IPS-18a (cell line): ENCODE results near the gene DNM3.
"Not testable (repeated sequence)": the region's sequence is repeated elsewhere in the genome, so short reads cannot be mapped to it uniquely, and the experiment has no call there.

ENCODE experiments used
- H3K27ac ChIP-seq: one replicate; pipeline ENCODE4 v1.5.1; 2013; ENCODE audit warnings: low read length
- H3K27me3 ChIP-seq: one replicate; pipeline ENCODE4 v1.6.1; 2013; ENCODE audit warnings: mild to moderate bottlenecking, low read length; ENCODE audit not compliant: control insufficient read depth, insufficient read depth
- H3K36me3 ChIP-seq: one replicate; pipeline ENCODE4 v1.6.1; 2013; ENCODE audit warnings: low read depth, low read length; ENCODE audit not compliant: control insufficient read depth
- H3K4me1 ChIP-seq: one replicate; pipeline ENCODE4 v1.6.1; 2013; ENCODE audit warnings: low read depth, low read length; ENCODE audit not compliant: control insufficient read depth
- H3K4me3 ChIP-seq: one replicate; pipeline ENCODE4 v1.5.1; 2013; ENCODE audit warnings: low read length
- H3K9ac ChIP-seq: one replicate; pipeline ENCODE4 v1.6.1; 2013; ENCODE audit warnings: mild to moderate bottlenecking, low read length, moderate library complexity
- H3K9me3 ChIP-seq: one replicate; pipeline ENCODE4 v1.6.1; 2013; ENCODE audit warnings: low read depth, low read length; ENCODE audit not compliant: control insufficient read depth

DNM3 gene

DNA sequence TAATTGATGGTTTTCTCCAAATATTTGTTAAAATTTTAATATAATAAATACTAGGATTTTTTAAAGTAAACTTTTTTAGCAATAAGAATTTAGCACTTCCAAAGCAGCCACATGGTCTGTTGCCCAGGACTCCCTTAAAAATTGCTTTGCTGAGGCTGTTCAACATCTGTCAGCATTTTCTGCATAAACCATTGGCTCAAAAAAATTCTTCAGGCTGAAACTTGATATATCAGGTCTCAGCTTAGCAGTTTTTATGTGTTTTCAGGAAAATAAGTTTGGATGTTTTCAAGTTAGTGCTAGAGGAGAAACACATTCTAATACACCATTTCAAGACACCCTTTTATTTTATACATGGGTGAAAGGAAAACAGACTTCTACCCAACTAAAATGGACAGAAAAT, 510.0 kb downstream of the DNM3 start:
- peaks cover 10% of the 10 kb centered on the region for H3K9me3 ChIP-seq
- H3K27ac ChIP-seq = no peak overlapping the region
- no peak overlapping the region for H3K9ac ChIP-seq
- H3K27me3 ChIP-seq = no peaks in the 10 kb centered on the region
- H3K4me1 ChIP-seq = peaks cover 8% of the 10 kb centered on the region
- no peaks in the 10 kb centered on the region for H3K36me3 ChIP-seq
- H3K4me3 ChIP-seq = no peak overlapping the region

DNA sequence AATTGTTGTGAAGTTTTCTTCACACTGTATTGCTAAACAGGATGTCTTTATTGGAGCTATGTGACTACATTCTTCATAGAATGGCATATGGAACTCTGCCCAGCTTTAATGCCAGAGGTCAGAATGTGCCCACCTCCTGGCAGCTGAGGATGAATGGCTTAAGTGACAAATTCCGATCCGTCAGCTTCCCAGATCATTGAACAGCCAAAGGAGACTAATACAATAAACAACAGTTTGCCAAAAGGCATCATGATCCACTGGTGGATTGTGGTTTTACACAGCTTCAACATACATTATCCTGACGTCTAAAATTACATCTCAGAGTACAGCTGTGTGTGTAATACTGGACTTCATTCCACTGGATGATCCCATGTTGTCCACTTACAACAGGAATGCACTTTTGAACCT, 510.5 kb downstream of the DNM3 start:
- Histone ChIP-seq H3K4me3 (no peak overlapping the region), H3K9ac (no peak overlapping the region), H3K36me3 (no peaks in the 10 kb centered on the region), H3K9me3 (peaks cover 10% of the 10 kb centered on the region), H3K4me1 (peaks cover 8% of the 10 kb centered on the region), H3K27me3 (no peaks in the 10 kb centered on the region), H3K27ac (no peak overlapping the region)

DNA sequence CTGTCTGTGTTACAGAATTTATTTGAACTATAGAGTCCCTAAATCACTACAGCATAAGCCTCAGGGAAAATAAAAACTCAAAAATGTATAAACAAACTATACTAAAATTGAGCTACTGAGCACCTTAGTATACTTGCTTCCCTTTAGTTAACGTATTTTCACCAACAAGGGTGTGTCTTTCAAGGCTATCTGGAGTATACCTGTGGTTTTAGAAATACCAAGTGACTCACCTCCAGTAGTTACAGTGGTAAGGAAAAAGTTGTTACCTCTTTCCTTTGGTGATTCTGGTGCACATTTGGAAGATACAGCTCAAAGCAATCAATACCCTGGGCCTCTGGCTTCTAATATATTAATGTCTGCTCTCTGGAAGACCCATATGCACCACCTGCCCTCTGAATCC, 511.1 kb downstream of the DNM3 start:
- Histone ChIP-seq H3K27me3 (no peaks in the 10 kb centered on the region), H3K9me3 (peaks cover 3% of the 10 kb centered on the region), H3K4me1 (peaks cover 11% of the 10 kb centered on the region), H3K36me3 (no peaks in the 10 kb centered on the region), H3K9ac (no peak overlapping the region), H3K27ac (no peak overlapping the region), H3K4me3 (no peak overlapping the region)

DNA sequence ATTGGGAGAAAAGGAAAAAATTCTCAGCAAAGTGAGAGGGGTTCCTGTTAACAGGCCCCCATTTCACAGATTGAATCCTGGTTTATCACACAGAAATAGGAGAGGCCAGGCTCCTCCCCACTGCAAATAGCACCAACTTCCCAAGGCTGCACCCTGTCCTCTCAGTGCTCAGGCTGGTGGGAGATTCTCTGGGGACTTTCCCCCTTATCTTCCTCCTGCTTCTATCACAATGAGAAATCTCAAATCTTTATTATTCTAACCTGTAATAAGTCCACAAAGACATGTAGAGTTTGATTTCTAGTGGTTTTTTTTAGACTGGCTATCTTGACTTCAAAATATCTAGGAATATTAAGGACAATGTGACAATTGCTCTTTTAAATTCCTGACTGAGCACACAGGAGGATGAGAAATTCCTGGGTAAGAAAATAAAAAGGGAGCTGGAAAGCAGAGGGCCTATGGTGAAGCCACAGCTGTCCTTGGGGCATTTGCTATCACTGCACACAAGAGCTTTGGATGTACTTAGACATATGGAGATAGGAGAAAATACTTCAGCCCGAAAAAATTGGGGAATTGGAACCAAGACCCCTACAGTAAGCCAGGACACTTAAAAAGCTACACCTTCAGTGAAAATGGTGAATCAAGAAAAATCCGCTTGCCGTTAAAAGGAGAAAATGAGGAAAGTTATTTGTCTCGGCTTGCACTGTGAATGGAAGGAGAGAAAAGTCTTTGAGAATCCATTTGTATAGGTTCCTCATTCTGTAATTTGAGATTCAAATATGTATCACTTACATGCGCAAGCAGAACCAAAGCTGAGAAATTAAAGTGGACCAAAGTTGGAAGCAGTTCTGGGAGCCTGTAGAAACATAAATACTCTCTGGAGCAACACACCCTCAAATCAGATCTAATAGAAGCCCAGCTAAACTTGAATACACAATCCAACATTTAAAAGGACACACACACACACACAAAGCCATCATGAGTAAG, 513.3 kb downstream of the DNM3 start:
- no peak overlapping the region for H3K4me3 ChIP-seq
- H3K9ac ChIP-seq = no peak overlapping the region
- H3K36me3 ChIP-seq = no peaks in the 10 kb centered on the region
- H3K27ac ChIP-seq = no peak overlapping the region
- H3K9me3 ChIP-seq = no peaks in the 10 kb centered on the region
- no peaks in the 10 kb centered on the region for H3K27me3 ChIP-seq
- H3K4me1 ChIP-seq = peaks cover 31% of the 10 kb centered on the region

DNA sequence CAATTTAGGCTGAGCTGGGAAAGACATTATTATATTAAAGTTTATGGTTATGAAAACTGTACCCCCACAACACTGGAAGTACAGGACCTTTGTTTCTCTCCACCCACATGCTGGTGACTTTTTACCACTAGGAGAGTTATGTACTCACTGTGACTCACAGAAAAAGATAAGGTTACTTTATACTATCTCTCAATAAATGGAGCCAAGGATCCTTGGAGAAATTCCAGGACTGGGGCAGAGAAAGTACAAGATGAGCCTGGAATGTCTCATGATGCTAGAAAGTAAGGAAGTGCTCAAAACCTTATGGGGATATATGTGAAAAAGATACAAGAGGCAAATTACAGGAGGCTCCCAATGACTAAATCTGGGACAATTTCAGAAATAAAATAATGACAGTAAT, 515.3 kb downstream of the DNM3 start:
- no peak overlapping the region for H3K27ac ChIP-seq
- H3K4me3 ChIP-seq = no peak overlapping the region
- no peak overlapping the region for H3K9ac ChIP-seq
- no peaks in the 10 kb centered on the region for H3K9me3 ChIP-seq
- H3K4me1 ChIP-seq = peaks cover 51% of the 10 kb centered on the region
- no peaks in the 10 kb centered on the region for H3K36me3 ChIP-seq
- peaks cover 3% of the 10 kb centered on the region for H3K27me3 ChIP-seq

DNA sequence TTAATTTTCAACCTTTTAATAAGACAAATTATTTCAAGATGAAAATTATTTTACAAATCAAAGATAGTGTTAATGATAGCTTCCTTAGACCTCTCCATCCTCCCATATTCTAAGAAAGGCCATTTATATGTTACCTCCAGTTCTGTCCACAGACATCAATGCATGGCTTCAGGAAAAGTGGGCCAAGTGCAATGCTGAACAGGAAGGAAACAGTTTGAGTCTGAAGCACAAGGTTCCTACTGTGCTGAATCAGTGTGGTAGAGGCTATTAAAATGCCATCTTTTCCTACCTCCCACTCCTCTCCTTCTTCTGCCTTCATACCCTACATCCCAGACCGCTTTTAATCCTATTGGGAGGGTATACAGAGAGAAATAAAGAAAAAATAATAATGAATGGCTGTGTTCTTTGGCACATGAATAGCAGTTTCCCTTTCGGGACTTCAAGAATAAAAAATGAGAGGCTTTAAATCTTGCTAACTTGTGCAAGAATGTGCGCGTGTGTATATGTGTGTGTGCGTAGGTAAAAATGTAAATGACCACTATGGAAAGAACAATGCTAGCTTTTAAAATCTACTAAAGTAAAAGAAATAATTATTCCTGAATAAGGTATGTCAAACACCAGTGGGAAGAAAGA, 516.6 kb downstream of the DNM3 start:
- H3K4me3 ChIP-seq = no peak overlapping the region
- H3K36me3 ChIP-seq = no peaks in the 10 kb centered on the region
- H3K9me3 ChIP-seq = no peaks in the 10 kb centered on the region
- peaks cover 55% of the 10 kb centered on the region for H3K4me1 ChIP-seq
- peaks cover 10% of the 10 kb centered on the region for H3K27me3 ChIP-seq
- H3K27ac ChIP-seq = peak overlapping the region; percentile 26
- peak overlapping the region; percentile 9 for H3K9ac ChIP-seq

DNA sequence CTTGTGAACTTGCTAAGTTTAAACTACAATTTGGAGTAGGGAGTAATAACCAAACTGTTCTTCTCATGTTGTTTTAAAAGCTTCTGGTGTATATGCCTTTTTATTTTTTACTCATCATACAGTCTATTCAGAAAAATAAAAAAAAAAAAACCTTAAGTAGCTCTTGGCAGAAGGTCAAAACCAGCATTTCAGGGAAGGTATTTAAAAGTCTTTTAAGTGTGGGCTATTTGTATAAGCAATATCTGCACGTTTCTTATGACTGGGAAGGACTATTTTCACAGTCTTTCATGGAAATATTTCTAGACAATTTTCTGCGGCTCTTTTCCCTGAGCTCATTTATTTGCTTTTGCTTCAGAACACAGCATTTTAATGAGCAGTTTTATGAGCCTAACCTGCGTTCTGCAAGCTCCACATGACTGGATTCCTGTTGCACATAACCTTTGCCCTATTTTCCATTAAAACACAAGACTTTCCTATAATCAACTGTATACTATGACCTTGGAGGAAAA, 518.2 kb downstream of the DNM3 start:
- Histone ChIP-seq H3K4me3 (no peak overlapping the region), H3K27ac (no peak overlapping the region)

DNA sequence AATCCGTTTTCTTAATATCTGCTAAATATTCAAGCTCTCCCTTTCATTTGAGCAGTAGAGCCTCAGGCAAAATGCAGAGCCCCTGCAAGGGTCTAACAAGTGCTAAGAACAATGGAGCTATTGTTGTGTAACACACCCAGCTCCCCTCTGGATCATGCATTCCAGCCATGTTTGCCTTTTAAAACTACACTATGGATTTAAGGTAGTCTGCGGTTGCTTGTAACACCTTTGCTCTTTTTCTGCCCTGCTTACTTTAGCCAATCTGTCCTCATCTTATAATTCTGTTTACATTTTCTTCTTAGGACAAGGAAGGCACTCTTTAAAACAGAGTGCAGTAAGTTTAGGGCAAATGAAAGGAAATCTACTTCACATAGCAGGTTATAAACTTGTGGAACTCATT, 519.2 kb downstream of the DNM3 start:
- Histone ChIP-seq H3K36me3 (no peaks in the 10 kb centered on the region), H3K9me3 (no peaks in the 10 kb centered on the region), H3K27me3 (peaks cover 10% of the 10 kb centered on the region), H3K4me1 (peaks cover 47% of the 10 kb centered on the region), H3K27ac (peak overlapping the region; percentile 25), H3K9ac (no peak overlapping the region), H3K4me3 (peak overlapping the region; percentile 31)

More for the DNA sequence above, 518.2 kb downstream of the DNM3 start:
- Histone ChIP-seq H3K4me1 (peaks cover 50% of the 10 kb centered on the region), H3K9me3 (no peaks in the 10 kb centered on the region), H3K27me3 (peaks cover 10% of the 10 kb centered on the region), H3K9ac (peak overlapping the region; percentile 11), H3K36me3 (no peaks in the 10 kb centered on the region)

DNA sequence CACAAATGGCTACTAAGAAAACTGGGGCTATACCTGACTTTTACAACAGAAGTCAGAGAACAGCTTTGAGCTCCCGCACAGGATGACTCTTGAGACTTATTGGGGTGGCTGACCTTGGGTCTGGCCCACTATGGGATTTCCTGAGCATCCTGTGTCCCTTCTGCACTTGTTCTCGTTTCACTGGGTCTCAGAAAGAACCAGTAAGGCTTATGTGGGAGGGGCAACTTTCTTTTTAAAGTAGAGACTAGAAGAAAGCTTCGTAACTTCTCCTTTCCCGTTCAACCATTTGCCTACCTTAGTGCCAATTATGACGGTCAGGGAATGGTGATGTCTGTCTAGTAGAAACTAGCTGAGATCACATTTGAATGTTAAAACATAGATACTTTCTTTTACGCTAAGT, 519.7 kb downstream of the DNM3 start:
- Histone ChIP-seq H3K9ac (no peak overlapping the region), H3K9me3 (no peaks in the 10 kb centered on the region), H3K4me1 (peaks cover 47% of the 10 kb centered on the region), H3K27me3 (peaks cover 10% of the 10 kb centered on the region), H3K27ac (peak overlapping the region; percentile 25), H3K4me3 (peak overlapping the region; percentile 31), H3K36me3 (no peaks in the 10 kb centered on the region)

DNA sequence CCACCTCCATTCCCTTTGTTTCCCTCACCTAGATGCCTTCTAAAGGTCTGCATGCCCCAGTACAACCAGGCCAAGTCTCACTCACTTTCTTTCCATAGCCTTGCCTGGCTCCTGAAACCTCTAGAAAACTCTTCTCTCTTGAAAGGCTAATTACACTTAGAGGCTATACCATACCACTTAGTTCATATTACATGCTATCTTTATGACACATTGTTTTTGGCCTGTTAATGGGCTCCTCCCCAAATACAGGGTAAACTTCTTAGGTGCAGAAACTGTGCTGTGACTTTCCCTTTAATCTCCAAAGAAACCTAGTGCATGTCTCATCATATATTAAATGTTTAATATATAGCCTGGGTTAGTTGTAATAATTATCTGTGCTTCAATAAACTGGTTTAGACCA, 522.6 kb downstream of the DNM3 start:
- no peak overlapping the region for H3K9ac ChIP-seq
- peaks cover 31% of the 10 kb centered on the region for H3K4me1 ChIP-seq
- H3K27ac ChIP-seq = no peak overlapping the region

DNA sequence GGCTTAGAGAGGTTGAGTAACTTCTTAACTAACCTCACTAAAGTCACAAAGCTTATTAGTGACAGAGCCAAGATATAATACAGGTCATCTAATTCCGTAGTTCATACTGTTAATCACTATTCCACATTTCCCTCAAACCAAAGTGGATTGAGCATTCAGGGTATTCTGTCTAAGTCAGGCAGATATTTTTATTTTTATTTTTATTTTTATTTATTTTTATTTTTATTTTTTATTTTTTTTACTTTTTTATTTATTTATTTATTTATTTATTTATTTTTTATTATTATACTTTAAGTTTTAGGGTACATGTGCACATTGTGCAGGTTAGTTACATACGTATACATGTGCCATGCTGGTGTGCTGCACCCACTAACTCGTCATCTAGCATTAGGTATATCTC, 530.3 kb downstream of the DNM3 start:
- not testable (repeated sequence) for H3K36me3 ChIP-seq, H3K27me3 ChIP-seq, H3K9ac ChIP-seq, H3K9me3 ChIP-seq, H3K4me3 ChIP-seq, H3K27ac ChIP-seq, H3K4me1 ChIP-seq

More for the DNA sequence above, 522.6 kb downstream of the DNM3 start:
- Histone ChIP-seq H3K9me3 (peaks cover 4% of the 10 kb centered on the region), H3K4me3 (no peak overlapping the region), H3K27me3 (peaks cover 10% of the 10 kb centered on the region), H3K36me3 (no peaks in the 10 kb centered on the region)
